Stimulated activated naive CD8-positive, alpha-beta T cell treated with anti-CD3 and anti-CD28 coated beads, Interleukin-15, Interleukin-2, amounts not matched to agents 100 ng/mL and 50 ng/mL, for 24 hours (primary cell): Measurements from ENCODE around the gene UBE2K.
"Not testable (repeated sequence)": the region's sequence is repeated elsewhere in the genome, so short reads cannot be mapped to it uniquely, and the experiment has no call there.

ENCODE experiments used
- H3K27ac Mint-ChIP-seq: one replicate; pipeline ENCODE4 v1.8.0; 2021; ENCODE audit warnings: mild to moderate bottlenecking, mixed read lengths
- H3K27me3 Mint-ChIP-seq: one replicate; pipeline ENCODE4 v1.8.0; 2021; ENCODE audit warnings: mixed read lengths
- H3K36me3 Mint-ChIP-seq: one replicate; pipeline ENCODE4 v1.8.0; 2021; ENCODE audit warnings: low read depth, mixed read lengths
- H3K4me1 Mint-ChIP-seq: one replicate; pipeline ENCODE4 v1.8.0; 2021; ENCODE audit warnings: low read depth, mixed read lengths
- H3K4me3 Mint-ChIP-seq: one replicate; pipeline ENCODE4 v1.8.0; 2021; ENCODE audit warnings: mild to moderate bottlenecking, mixed read lengths
- H3K9me3 Mint-ChIP-seq: one replicate; pipeline ENCODE4 v1.8.0; 2021; ENCODE audit warnings: mixed read lengths

The UBE2K gene

GRCh38 chr4:39706741-39707511 lies 9.0 kb downstream of the UBE2K start:
- Mint-ChIP-seq H3K36me3 (peaks cover 18% of the 10 kb centered on the region), H3K9me3 (no peaks in the 10 kb centered on the region), H3K4me1 (peaks cover 47% of the 10 kb centered on the region), H3K27ac (peak overlapping the region; percentile 29), H3K27me3 (no peaks in the 10 kb centered on the region), H3K4me3 (no peak overlapping the region)

DNA sequence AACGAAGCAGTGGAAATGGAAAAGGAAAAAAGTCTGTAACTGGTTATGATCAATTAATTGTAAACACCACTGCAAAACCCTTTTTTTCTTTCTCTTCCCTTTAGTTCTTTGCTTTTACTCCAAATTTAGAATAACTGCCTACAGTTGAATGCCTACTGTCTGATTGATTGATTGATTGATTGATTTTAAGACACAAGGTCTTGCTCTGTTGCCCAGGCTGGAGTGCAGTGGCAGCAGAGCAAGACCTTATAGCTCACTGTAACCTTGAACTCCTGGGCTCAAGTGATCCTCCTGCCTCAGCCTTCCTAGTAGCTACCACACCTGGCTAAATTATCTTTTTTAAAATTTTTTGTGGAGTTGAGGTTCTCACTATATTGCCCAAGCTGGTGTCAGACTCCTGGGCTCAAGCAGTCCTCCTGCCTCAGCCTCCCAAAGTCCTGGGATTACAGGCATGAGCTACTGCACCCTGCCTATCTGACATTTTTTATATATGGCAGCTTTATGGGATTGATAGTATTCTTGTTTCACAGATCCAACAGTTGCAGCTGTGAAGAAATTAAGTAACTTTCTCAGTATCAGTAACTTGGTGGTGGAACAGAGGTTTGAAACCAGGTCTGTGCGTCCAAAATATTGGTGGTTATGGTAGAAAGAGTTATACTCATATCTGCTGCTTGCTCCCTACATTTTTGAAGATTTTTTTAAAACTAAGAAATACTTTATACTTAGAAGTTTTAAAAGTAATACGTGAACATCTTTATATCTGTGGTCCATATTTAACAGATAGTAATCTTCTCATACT lies 12.4 kb downstream of the UBE2K start:
- H3K4me1 Mint-ChIP-seq = peaks cover 57% of the 10 kb centered on the region
- H3K27ac Mint-ChIP-seq = no peak overlapping the region
- H3K4me3 Mint-ChIP-seq = no peak overlapping the region
- peaks cover 10% of the 10 kb centered on the region for H3K36me3 Mint-ChIP-seq
- no peaks in the 10 kb centered on the region for H3K9me3 Mint-ChIP-seq
- no peaks in the 10 kb centered on the region for H3K27me3 Mint-ChIP-seq

DNA sequence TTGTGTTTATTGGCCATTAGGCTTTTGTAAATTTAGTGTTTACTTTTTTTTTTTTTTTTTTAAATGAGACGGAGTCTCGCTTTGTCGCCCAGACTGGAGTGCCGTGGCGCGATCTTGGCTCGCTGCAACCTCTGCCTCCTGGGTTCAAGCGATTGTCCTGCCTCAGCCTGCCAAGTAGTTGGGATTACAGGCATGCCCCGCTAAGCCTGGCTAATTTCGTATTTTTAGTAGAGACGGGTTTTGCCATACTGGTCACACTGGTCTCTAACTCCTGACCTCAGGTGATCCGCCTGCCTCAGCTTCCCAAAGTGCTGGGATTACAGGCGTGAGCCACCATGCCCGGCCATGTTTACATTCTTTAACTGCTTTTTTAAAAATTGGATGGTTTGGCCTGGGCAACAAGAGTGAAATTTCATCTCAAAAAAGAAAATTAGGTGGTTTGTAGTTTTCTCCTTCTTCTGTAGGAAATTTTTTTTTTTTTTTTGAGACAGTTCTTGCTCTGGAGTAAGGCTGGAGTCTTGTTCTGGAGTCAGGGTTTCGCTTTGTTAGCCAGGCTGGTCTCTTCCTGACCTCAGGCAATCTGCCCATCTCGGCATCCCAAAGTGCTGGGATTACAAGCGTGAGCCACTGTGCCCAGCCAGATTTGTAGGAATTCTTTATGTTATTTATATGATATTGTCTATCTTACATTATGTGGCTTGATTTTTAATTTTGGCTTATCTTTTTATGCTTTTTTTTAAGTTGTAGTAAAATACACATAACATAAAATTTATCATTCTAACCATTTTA lies 15.1 kb downstream of the UBE2K start:
- H3K27me3 Mint-ChIP-seq = no peaks in the 10 kb centered on the region
- no peak overlapping the region for H3K27ac Mint-ChIP-seq
- H3K9me3 Mint-ChIP-seq = no peaks in the 10 kb centered on the region
- H3K4me1 Mint-ChIP-seq = peaks cover 67% of the 10 kb centered on the region
- H3K36me3 Mint-ChIP-seq = peaks cover 22% of the 10 kb centered on the region
- no peak overlapping the region for H3K4me3 Mint-ChIP-seq

DNA sequence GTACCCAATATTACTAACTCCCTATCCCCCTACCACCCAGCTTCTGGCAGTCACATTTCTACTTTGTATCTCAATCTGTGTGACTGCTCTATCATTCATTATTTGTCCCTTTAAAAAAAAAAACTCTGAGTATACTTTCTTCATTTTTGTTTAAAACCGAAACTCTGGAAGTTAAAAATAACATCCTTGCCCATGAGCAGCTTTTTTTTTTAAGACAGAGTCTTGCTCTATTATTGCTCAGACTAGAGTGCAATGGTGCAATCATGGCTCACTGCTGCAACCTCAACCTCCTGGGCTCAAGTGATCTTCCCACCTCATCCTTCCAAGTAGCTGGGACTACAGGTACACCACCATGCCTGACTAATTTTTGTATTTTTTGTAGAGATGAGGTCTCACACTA lies 15.8 kb downstream of the UBE2K start:
- H3K27me3 Mint-ChIP-seq = no peaks in the 10 kb centered on the region
- H3K36me3 Mint-ChIP-seq = peaks cover 22% of the 10 kb centered on the region
- H3K4me3 Mint-ChIP-seq = no peak overlapping the region
- peaks cover 63% of the 10 kb centered on the region for H3K4me1 Mint-ChIP-seq
- no peaks in the 10 kb centered on the region for H3K9me3 Mint-ChIP-seq
- no peak overlapping the region for H3K27ac Mint-ChIP-seq

DNA sequence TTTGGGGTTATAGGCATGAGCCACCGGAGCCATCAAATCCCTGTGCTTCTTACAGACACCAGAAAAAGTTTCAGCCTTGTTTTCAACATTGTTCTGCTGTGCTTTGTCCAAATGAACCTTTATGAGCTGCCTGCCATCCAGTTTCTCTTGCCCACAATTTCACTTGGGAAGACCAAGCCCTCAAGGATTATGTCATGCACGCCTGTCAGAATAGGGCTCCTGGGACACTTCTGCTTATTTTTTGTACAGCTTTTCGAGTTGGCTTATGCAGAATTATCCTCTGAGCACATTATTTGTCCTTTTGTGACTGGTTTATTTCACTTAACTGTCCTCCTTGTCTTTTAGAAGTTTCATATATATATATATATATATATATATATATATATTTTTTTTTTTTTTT lies 16.2 kb downstream of the UBE2K start:
- H3K4me1 Mint-ChIP-seq = peaks cover 63% of the 10 kb centered on the region
- H3K27ac Mint-ChIP-seq = no peak overlapping the region
- peaks cover 26% of the 10 kb centered on the region for H3K36me3 Mint-ChIP-seq
- H3K9me3 Mint-ChIP-seq = no peaks in the 10 kb centered on the region
- H3K27me3 Mint-ChIP-seq = no peaks in the 10 kb centered on the region
- H3K4me3 Mint-ChIP-seq = no peak overlapping the region

DNA sequence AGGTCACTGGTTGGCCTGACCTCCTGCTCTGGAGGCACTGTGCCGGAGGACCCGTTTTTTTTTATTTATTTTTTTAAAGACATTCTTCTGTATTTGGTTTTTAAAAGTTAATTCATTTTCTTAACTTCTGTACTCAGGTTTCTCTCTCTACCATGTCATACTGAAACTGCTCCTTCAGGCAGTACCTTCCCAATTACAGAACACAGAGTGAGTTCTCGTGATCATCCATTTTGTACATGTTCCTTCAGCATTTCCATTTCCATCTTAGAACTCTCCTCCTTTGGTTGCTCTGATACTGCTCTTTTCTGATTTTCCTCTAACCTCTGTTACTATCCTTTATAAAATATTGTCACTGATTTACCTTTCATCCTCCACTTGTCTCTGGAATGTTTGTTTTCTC lies 17.9 kb downstream of the UBE2K start:
- no peak overlapping the region for H3K4me3 Mint-ChIP-seq
- H3K4me1 Mint-ChIP-seq = peaks cover 64% of the 10 kb centered on the region
- no peaks in the 10 kb centered on the region for H3K9me3 Mint-ChIP-seq
- peak overlapping the region; percentile 43 for H3K27ac Mint-ChIP-seq
- H3K27me3 Mint-ChIP-seq = no peaks in the 10 kb centered on the region
- peaks cover 34% of the 10 kb centered on the region for H3K36me3 Mint-ChIP-seq

DNA sequence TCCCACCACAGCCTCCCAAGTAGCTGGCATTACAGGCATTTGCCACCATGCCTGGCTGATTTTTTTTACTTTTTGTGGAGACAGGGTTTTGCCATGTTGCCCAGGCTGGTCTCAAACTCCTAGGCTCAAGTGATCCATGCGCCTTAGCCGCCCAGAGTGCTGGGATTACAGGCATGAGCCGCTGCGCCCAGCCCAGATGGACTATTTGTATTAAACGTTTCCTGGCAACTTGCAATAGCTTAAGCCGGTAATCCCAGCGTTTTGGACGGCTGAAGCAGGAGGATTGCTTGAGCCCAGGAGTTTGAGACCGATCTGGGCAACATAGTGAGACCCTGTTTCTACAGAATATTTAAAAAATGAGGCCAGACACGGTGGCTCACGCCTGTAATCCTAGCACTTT lies 18.4 kb downstream of the UBE2K start:
- no peaks in the 10 kb centered on the region for H3K9me3 Mint-ChIP-seq
- H3K4me3 Mint-ChIP-seq = no peak overlapping the region
- H3K27me3 Mint-ChIP-seq = no peaks in the 10 kb centered on the region
- peaks cover 69% of the 10 kb centered on the region for H3K4me1 Mint-ChIP-seq
- H3K36me3 Mint-ChIP-seq = peaks cover 38% of the 10 kb centered on the region
- no peak overlapping the region for H3K27ac Mint-ChIP-seq

- Mint-ChIP-seq H3K36me3 (peaks cover 35% of the 10 kb centered on the region), H3K4me3 (peak overlapping the region; percentile 55), H3K27ac (peak overlapping the region; percentile 56), H3K4me1 (peaks cover 65% of the 10 kb centered on the region)
- not testable (repeated sequence) for H3K9me3 Mint-ChIP-seq, H3K27me3 Mint-ChIP-seq
These were observed 19.8 kb downstream of the UBE2K start for GRCh38 chr4:39717743-39718142.

GRCh38 chr4:39718366-39719323 lies 20.7 kb downstream of the UBE2K start:
- H3K4me3 Mint-ChIP-seq = no peak overlapping the region
- no peak overlapping the region for H3K27ac Mint-ChIP-seq
- no peaks in the 10 kb centered on the region for H3K9me3 Mint-ChIP-seq
- peaks cover 57% of the 10 kb centered on the region for H3K4me1 Mint-ChIP-seq
- H3K27me3 Mint-ChIP-seq = no peaks in the 10 kb centered on the region
- peaks cover 35% of the 10 kb centered on the region for H3K36me3 Mint-ChIP-seq

DNA sequence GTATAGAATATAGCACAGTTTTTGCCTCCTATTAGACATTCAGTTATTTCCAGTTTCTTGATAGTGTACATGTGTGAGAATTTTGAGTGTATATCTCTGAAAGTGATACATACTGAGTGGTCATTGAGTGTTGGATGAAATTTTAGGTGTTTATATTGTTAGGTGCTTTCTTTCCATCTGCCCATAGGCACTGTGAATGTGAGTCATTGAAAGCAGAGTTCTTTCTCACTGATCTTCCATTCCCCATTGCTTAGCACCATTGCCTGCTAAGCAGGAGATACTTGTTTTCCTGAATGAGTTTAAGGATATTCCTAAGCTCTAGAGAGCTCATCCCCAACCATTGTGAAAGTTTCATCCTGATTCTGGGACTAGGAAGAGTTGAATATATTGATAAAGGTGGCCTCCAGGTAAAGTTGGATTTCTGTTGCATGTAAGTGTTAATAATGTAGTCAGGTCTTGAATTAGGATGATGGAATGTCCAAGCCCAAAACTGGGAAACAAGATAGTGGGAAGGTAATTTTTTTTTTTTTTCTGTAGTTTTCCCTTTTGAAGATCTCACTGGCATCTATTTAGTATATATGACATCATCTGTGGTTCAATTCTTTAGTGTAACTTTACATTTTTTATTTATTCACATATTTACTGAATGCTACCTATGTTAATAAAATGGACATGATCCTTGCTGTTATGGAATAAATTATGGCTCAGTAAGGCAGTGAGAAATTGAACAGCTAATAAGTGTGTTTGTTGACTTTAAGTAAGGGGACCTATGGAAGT lies 22.1 kb downstream of the UBE2K start:
- Mint-ChIP-seq H3K36me3 (peaks cover 35% of the 10 kb centered on the region), H3K4me3 (no peak overlapping the region), H3K9me3 (no peaks in the 10 kb centered on the region), H3K4me1 (peaks cover 55% of the 10 kb centered on the region), H3K27me3 (no peaks in the 10 kb centered on the region), H3K27ac (peak overlapping the region; percentile 46)

DNA sequence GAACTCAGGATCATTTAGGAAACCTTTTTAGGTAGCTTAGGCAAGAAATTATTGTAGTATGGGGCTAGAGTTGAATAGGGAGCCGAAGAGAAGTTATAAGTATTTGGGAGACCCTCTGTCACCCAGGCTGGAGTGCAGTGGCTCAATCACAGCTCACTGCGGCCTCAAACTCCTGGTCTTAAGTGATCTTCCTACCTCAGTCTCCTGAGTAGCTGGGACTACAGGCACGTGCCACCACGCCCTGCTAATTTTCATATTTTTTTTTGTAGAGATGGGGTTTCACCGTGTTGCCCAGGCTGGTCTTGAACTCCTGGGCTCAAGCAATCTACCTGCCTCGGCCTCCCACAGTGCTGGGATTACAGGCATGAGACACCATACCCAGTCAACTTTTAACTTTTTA lies 23.3 kb downstream of the UBE2K start:
- not testable (repeated sequence) for H3K27me3 Mint-ChIP-seq, H3K9me3 Mint-ChIP-seq, H3K4me3 Mint-ChIP-seq, H3K27ac Mint-ChIP-seq
- H3K4me1 Mint-ChIP-seq = peaks cover 55% of the 10 kb centered on the region
- H3K36me3 Mint-ChIP-seq = peaks cover 30% of the 10 kb centered on the region

DNA sequence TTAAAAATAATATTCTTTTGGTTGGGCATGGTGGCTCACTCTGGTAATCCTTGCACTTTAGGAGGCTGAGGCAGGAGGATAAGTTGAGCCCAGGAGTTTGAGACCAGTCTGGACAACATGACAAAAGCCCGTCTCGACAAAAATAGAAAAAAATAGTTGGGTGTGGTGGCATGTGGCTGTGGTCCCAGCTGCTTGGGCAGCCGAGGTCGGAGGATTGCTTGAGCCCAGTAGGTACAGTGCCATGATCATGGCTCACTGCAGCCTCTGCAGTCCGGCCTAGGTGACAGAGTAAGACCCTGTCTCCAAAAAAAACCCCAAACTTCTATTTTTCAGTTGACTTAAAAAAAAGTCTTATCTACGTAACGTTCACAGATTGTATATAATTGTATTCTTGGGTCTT lies 23.9 kb downstream of the UBE2K start:
- Mint-ChIP-seq H3K27ac (no peak overlapping the region), H3K4me3 (no peak overlapping the region), H3K9me3 (no peaks in the 10 kb centered on the region), H3K4me1 (peaks cover 53% of the 10 kb centered on the region), H3K27me3 (no peaks in the 10 kb centered on the region), H3K36me3 (peaks cover 35% of the 10 kb centered on the region)

- Mint-ChIP-seq H3K4me1 (peaks cover 37% of the 10 kb centered on the region), H3K27ac (peak overlapping the region; percentile 10), H3K27me3 (no peaks in the 10 kb centered on the region), H3K36me3 (peaks cover 38% of the 10 kb centered on the region), H3K4me3 (no peak overlapping the region), H3K9me3 (no peaks in the 10 kb centered on the region)
These were observed 31.6 kb downstream of the UBE2K start for GRCh38 chr4:39729557-39729956.
